ENCODE measurements around the gene GSTO1. TPM values are rescaled to one million over a fixed set of nuclear protein-coding genes. Genes with fewer than 3 reads are reported as not detected.

Gene GSTO1
- total RNA-seq, 2 donors from 2014 or later = 16.8 to 65.9 TPM

DNA sequence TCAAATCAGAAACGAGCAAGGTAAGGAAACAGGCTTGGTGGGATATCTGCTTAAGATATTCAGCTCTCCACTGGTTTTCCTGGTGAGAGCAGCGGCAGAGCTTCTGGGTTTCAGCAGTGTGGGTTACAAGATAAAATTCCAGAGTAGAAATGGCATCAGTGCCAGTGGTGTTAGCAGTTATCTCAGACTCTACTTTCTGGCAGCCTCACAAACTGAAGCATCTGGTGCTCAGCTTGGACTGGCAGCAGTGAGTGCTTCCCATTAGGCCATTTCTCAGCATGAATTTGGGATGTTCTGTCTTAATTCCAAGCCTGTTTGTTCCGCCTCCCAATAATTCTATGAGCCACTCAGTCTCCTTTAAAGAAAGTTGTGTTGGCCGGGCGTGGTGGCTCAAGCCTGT, 7.4 kb downstream of the GSTO1 start:
- Histone ChIP-seq H3K27ac (no peak overlapping the region), H3K4me1 (peaks cover 38% of the 10 kb centered on the region)
- 72 to 75% methylated on average over 5 of the region's 5 CpGs for WGBS, 2 donors

GRCh38 chr10:104264783-104265182, 10.1 kb downstream of the GSTO1 start:
- WGBS, 2 donors = 71 to 75% methylated on average over 5 of the region's 5 CpGs
- intact Hi-C loops (cut with DNase I) = no loop called here
- H3K27me3 ChIP-seq = no peaks in the 10 kb centered on the region

More for the DNA sequence above, 7.4 kb downstream of the GSTO1 start:
- no peak for ATAC-seq
- DNase-seq = no peak
- H3K36me3 ChIP-seq (replicated peaks in 1 of 2; ENCODE audit: insufficient read depth in 1 of 2, low read depth in 2 of 2) = peaks cover 0 to 14% of the 10 kb centered on the region in 2 donors
- intact Hi-C loops (cut with DNase I) = no loop called here
- no peaks in the 10 kb centered on the region for H3K9me3 ChIP-seq
- no peak for TF ChIP-seq CTCF (IDR thresholded peaks at IDR 0.05)
- TF ChIP-seq POLR2A (IDR thresholded peaks at IDR 0.05) = no peak
- no peaks in the 10 kb centered on the region for H3K27me3 ChIP-seq
- no peak overlapping the region for H3K4me3 ChIP-seq

GRCh38 chr10:104267721-104268404, 13.2 kb downstream of the GSTO1 start:
- H3K27me3 ChIP-seq = no peaks in the 10 kb centered on the region
- H3K4me3 ChIP-seq = no peak overlapping the region
- DNase-seq (no peak), ATAC-seq (no peak)
- peaks cover 13% of the 10 kb centered on the region for H3K4me1 ChIP-seq
- WGBS, 2 donors = 87 to 91% methylated on average over 14 of the region's 14 CpGs
- no peaks in the 10 kb centered on the region for H3K9me3 ChIP-seq
- H3K27ac ChIP-seq = peak overlapping the region in 2 of 4 donors; percentile 82 to 90
- peaks cover 0 to 9% of the 10 kb centered on the region in 2 donors for H3K36me3 ChIP-seq (replicated peaks in 1 of 2; ENCODE audit: insufficient read depth in 1 of 2, low read depth in 2 of 2)
- intact Hi-C loops (cut with DNase I) = no loop called here
- no peak for TF ChIP-seq POLR2A (IDR thresholded peaks at IDR 0.05)
- no peak for TF ChIP-seq CTCF (IDR thresholded peaks at IDR 0.05)

More at GRCh38 chr10:104264783-104265182, 10.1 kb downstream of the GSTO1 start:
- TF ChIP-seq CTCF (IDR thresholded peaks at IDR 0.05) = no peak
- TF ChIP-seq POLR2A (IDR thresholded peaks at IDR 0.05) = no peak
- Histone ChIP-seq H3K27ac (no peak overlapping the region), H3K9me3 (no peaks in the 10 kb centered on the region), H3K4me1 (peaks cover 26% of the 10 kb centered on the region), H3K4me3 (no peak overlapping the region), H3K36me3 (replicated peaks in 1 of 2; ENCODE audit: insufficient read depth in 1 of 2, low read depth in 2 of 2) (peaks cover 0 to 13% of the 10 kb centered on the region in 2 donors)
- DNase-seq = no peak
- no peak for ATAC-seq

DNA sequence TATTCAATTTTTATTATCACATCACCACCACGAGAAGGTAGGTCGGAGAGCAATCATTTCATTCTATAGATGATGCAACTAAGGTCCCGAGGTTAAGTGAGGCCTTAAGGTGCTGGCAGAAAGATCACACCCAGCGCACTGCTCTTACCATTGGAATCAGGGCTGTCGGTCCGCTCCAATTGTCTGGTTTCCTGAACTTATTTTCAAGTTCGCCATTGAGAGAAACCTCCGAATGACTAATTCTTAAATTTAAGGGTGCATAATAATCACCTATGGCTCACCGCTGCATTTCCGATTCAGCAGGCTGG, 13.7 kb downstream of the GSTO1 start:
- WGBS, 2 donors = 9 to 26% methylated on average over 7 to 10 of the region's 10 CpGs
- TF ChIP-seq CTCF (IDR thresholded peaks at IDR 0.05) (no peak), POLR2A (IDR thresholded peaks at IDR 0.05) (no peak)
- ATAC-seq = no peak

More for the DNA sequence above, 13.7 kb downstream of the GSTO1 start:
- Histone ChIP-seq H3K27ac (peak overlapping the region; percentile 54 to 90 (median 74)), H3K27me3 (no peaks in the 10 kb centered on the region), H3K9me3 (no peaks in the 10 kb centered on the region), H3K4me1 (peaks cover 13% of the 10 kb centered on the region), H3K4me3 (peak overlapping the region; percentile 63 to 85), H3K36me3 (replicated peaks in 1 of 2; ENCODE audit: insufficient read depth in 1 of 2, low read depth in 2 of 2) (peaks cover 0 to 9% of the 10 kb centered on the region in 2 donors)
- intact Hi-C loops (cut with DNase I) = no loop called here
- no peak for DNase-seq
